HCT116 (cell line): Measurements from ENCODE around the gene PRKAG2. TPM values are rescaled to one million over a fixed set of nuclear protein-coding genes. Genes with fewer than 3 reads are reported as not detected.

Experiments used
- ATAC-seq: fragments of 200-7000 bp; cut with Tn5 transposase; 2 replicates; pipeline ENCODE4 v1.9.1; 2020; ENCODE audit warnings: mild to moderate bottlenecking, moderate library complexity
- BruUV-seq: library from RNA; stranded (reverse); fragments of 400-500 nt; replicated peaks from 2 replicates; lab custom pipeline; 2021; lab: Mats Ljungman, UMichigan
- CTCF ChIA-PET: fragments of 300-600 bp; sonication (Branson Sonifier 250); formaldehyde crosslinking; loops from one replicate; lab custom pipeline; 2021; ENCODE audit warnings: antibody characterized with exemption; lab: Charles Lee
- POLR2A ChIA-PET: fragments of 300-600, 350-600 bp; sonication (Branson Sonifier 250); formaldehyde crosslinking; loops from one replicate; lab custom pipeline; 2021; ENCODE audit warnings: antibody characterized with exemption; lab: Charles Lee
- RAD21 ChIA-PET, 2 experiments: fragments of 300-600 bp; sonication (Branson Sonifier 250); formaldehyde crosslinking; loops; one replicate each; lab custom pipeline; 2023; ENCODE audit warnings: low total read pairs in 2 of 2; ENCODE audit not compliant: uncharacterized antibody in 2 of 2, unreplicated experiment in 2 of 2, low non-redundant PET in 1 of 2; lab: Charles Lee
- DNase-seq: peaks from one replicate; pipeline ENCODE4 v3.0.0-alpha.2; 2010; ENCODE audit warnings: low read depth, low spot score
- H2AFZ ChIP-seq: fragments of 200-600 bp; shearing (Covaris generic), sonication (generic); 2 replicates; pipeline ENCODE4 v1.6.1; 2017; ENCODE audit warnings: low read depth, mixed run types, mixed read lengths, antibody characterized with exemption, low read length; ENCODE audit not compliant: poor library complexity, severe bottlenecking
- H3K27ac ChIP-seq: 2 replicates; pipeline ENCODE4 v1.5.1; 2012; ENCODE audit warnings: low read depth, low read length
- H3K27me3 ChIP-seq: fragments of 200-600 bp; sonication (generic); 2 replicates; pipeline ENCODE4 v1.6.1; 2016; ENCODE audit warnings: mixed run types, low read length, mixed read lengths; ENCODE audit not compliant: insufficient read depth
- H3K36me3 ChIP-seq, 2 experiments: fragments of 200-500 bp in 1 of 2; fragments of 200-600 bp in 1 of 2; sonication (Bioruptor generic) in 1 of 2; sonication (generic) in 1 of 2; 2 replicates each; pipeline versions ENCODE4 v1.5.1 to v1.6.1; 2014 to 2016; ENCODE audit warnings: low read length in 2 of 2, inconsistent platforms in 1 of 2, mixed read lengths in 1 of 2, mixed run types in 1 of 2; ENCODE audit not compliant: insufficient read depth in 2 of 2, control insufficient read depth in 1 of 2
- H3K4me1 ChIP-seq, 2 experiments: fragments of 200-600 bp in 1 of 2; sonication (generic) in 1 of 2; 2 replicates each; pipeline versions ENCODE4 v1.5.1 to v1.6.1; 2012 to 2017; ENCODE audit warnings: low read length in 2 of 2, inconsistent platforms in 1 of 2, mild to moderate bottlenecking in 1 of 2, mixed read lengths in 1 of 2, mixed run types in 1 of 2, moderate library complexity in 1 of 2; ENCODE audit not compliant: insufficient read depth in 2 of 2, control insufficient read depth in 1 of 2
- H3K4me2 ChIP-seq: fragments of 200-600 bp; sonication (generic); 2 replicates; pipeline ENCODE4 v1.6.1; 2017; ENCODE audit warnings: mixed run types, low read length, mixed read lengths
- H3K4me3 ChIP-seq, 2 experiments: fragments of 200-600 bp in 1 of 2; sonication (generic) in 1 of 2; replicated peaks in 1 of 2; 2 replicates each; pipeline ENCODE4 v1.5.1; 2011 to 2016; ENCODE audit warnings: low read length in 2 of 2, control low read depth in 1 of 2, low read depth in 1 of 2, mild to moderate bottlenecking in 1 of 2, mixed read lengths in 1 of 2, mixed run types in 1 of 2
- H3K79me2 ChIP-seq: fragments of 200-600 bp; sonication (generic); 2 replicates; pipeline ENCODE4 v1.6.1; 2017; ENCODE audit warnings: mild to moderate bottlenecking, mixed run types, low read length, moderate library complexity, mixed read lengths; ENCODE audit not compliant: insufficient read depth
- H3K9ac ChIP-seq: fragments of 200-600 bp; sonication (generic); 2 replicates; pipeline ENCODE4 v1.6.1; 2016; ENCODE audit warnings: low read length, mixed read lengths
- H3K9me2 ChIP-seq: fragments of 200-600 bp; sonication (generic), shearing (Covaris generic); 2 replicates; pipeline ENCODE4 v1.6.1; 2017; ENCODE audit warnings: mixed run types, mild to moderate bottlenecking, moderate library complexity; ENCODE audit not compliant: insufficient read depth
- H3K9me3 ChIP-seq, 2 experiments: fragments of 200-500 bp in 1 of 2; fragments of 200-600 bp in 1 of 2; sonication (Bioruptor generic) in 1 of 2; sonication (generic) in 1 of 2; 2 replicates each; pipeline ENCODE4 v1.6.1; 2014 to 2017; ENCODE audit warnings: low read length in 2 of 2, mixed read lengths in 2 of 2, inconsistent platforms in 1 of 2, low read depth in 1 of 2, mild to moderate bottlenecking in 1 of 2, mixed run types in 1 of 2, moderate library complexity in 1 of 2; ENCODE audit not compliant: control insufficient read depth in 1 of 2, insufficient read depth in 1 of 2
- H4K20me1 ChIP-seq: fragments of 200-600 bp; sonication (generic), shearing (Covaris generic); 2 replicates; pipeline ENCODE4 v1.6.1; 2017; ENCODE audit warnings: mixed run types, mild to moderate bottlenecking, moderate library complexity; ENCODE audit not compliant: insufficient read depth
- CBX3 ChIP-seq: IDR thresholded peaks from 2 replicates; pipeline ENCODE4 v1.6.1; 2012; ENCODE audit warnings: low read depth
- CTCF ChIP-seq, 3 experiments: fragments of 200-600 bp in 1 of 3; sonication (generic) in 1 of 3; IDR thresholded peaks in 2 of 3; conservative IDR thresholded peaks in 1 of 3; 2 replicates each; pipeline ENCODE4 v1.5.1; 2012 to 2017; ENCODE audit warnings: low read depth in 2 of 3, low read length in 2 of 3, antibody characterized with exemption in 1 of 3, borderline replicate concordance in 1 of 3, control low read depth in 1 of 3, mild to moderate bottlenecking in 1 of 3, mixed read lengths in 1 of 3, mixed run types in 1 of 3, moderate library complexity in 1 of 3; ENCODE audit not compliant: insufficient read depth in 1 of 3
- EZH2 ChIP-seq: fragments of 200-600 bp; sonication (generic); IDR thresholded peaks from 2 replicates; pipeline ENCODE4 v1.6.1; 2017; ENCODE audit warnings: antibody characterized with exemption, mixed run types
- EZH2phosphoT487 ChIP-seq: fragments of 200-600 bp; IDR thresholded peaks from 2 replicates; pipeline ENCODE4 v1.6.1; 2018; ENCODE audit warnings: antibody characterized with exemption, borderline replicate concordance
- FOSL1 ChIP-seq: IDR thresholded peaks from 2 replicates; pipeline ENCODE4 v1.6.1; 2012; ENCODE audit warnings: low read depth
- JUND ChIP-seq: IDR thresholded peaks from 2 replicates; pipeline ENCODE4 v1.6.1; 2012
- MAX ChIP-seq: IDR thresholded peaks from 2 replicates; pipeline ENCODE4 v1.6.1; 2012
- POLR2A ChIP-seq: IDR thresholded peaks from 2 replicates; pipeline ENCODE4 v1.7.0; 2011; ENCODE audit warnings: borderline replicate concordance; ENCODE audit not compliant: insufficient read depth, insufficient read length; ENCODE audit errors: extremely low read depth
- RAD21 ChIP-seq: IDR thresholded peaks from 2 replicates; pipeline ENCODE4 v1.6.1; 2012; ENCODE audit warnings: low read depth, mild to moderate bottlenecking
- SIN3A ChIP-seq: IDR thresholded peaks from 2 replicates; pipeline ENCODE4 v1.6.1; 2012; ENCODE audit warnings: low read depth
- SP1 ChIP-seq: IDR thresholded peaks from 2 replicates; pipeline ENCODE4 v1.6.1; 2012; ENCODE audit warnings: low read depth
- SRF ChIP-seq: IDR thresholded peaks from 2 replicates; pipeline ENCODE4 v1.6.1; 2012; ENCODE audit warnings: low read depth
- TCF7L2 ChIP-seq: IDR thresholded peaks from 2 replicates; pipeline ENCODE4 v1.7.0; 2011; ENCODE audit warnings: borderline replicate concordance, inconsistent platforms; ENCODE audit not compliant: insufficient read depth, insufficient read length; ENCODE audit errors: extremely low read depth
- YY1 ChIP-seq: IDR thresholded peaks from 2 replicates; pipeline ENCODE4 v1.6.1; 2011; ENCODE audit warnings: low read length, low read depth, moderate library complexity, mild to moderate bottlenecking; ENCODE audit not compliant: insufficient replicate concordance; ENCODE audit errors: extremely low read depth
- ZNF274 ChIP-seq: fragments of 200-500 bp; sonication (Bioruptor generic); IDR thresholded peaks from 2 replicates; pipeline ENCODE4 v1.6.1; 2014; ENCODE audit warnings: mild to moderate bottlenecking, low read depth, low read length, inconsistent platforms
- intact Hi-C: fragments of 100-400 bp; cut with micrococcal nuclease; formaldehyde crosslinking; loops from 2 replicates; pipeline ENCODE4 v1.10.0; 2022
- total RNA-seq: library from RNA; stranded (reverse); gene quantifications from one replicate; pipeline ENCODE4 v1.2.1, GENCODE V29; 2021; ENCODE audit not compliant: unreplicated experiment
- TF ChIP-seq, protein P1 (sequence below): IDR thresholded peaks from 2 replicates; pipeline ENCODE4 v1.6.1; 2012
- TF ChIP-seq, protein P2 (sequence below): IDR thresholded peaks from 2 replicates; pipeline ENCODE4 v1.6.1; 2012; ENCODE audit warnings: low read depth

PRKAG2 gene
- total RNA-seq, 1 experiment from 2014 or later: 23.6 TPM

- TF ChIP-seq EZH2: no peak
- no peak for TF ChIP-seq RAD21
- no peak for TF ChIP-seq YY1
- no peak for TF ChIP-seq TCF7L2
- TF ChIP-seq, protein P1, sequence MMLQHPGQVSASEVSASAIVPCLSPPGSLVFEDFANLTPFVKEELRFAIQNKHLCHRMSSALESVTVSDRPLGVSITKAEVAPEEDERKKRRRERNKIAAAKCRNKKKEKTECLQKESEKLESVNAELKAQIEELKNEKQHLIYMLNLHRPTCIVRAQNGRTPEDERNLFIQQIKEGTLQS: no peak
- TF ChIP-seq MAX: no peak
- no peak for TF ChIP-seq ZNF274
- TF ChIP-seq CBX3: no peak
- TF ChIP-seq SIN3A: no peak
These were observed 26.3 kb downstream of the PRKAG2 start (continued) for GRCh38 chr7:151850491-151851124.

GRCh38 chr7:151849879-151850260 is 27.0 kb downstream of the PRKAG2 start:
- no TSS peak for BruUV-seq
- H2AFZ ChIP-seq: no peak overlapping the region
- H3K4me2 ChIP-seq: no peak overlapping the region
- H3K4me3 ChIP-seq: no peak overlapping the region
- ChIA-PET CTCF (no interaction called here), POLR2A (no interaction called here), RAD21 (no interaction called here)
- H3K9ac ChIP-seq: no peak overlapping the region
- H3K9me2 ChIP-seq: no peaks in the 10 kb centered on the region
- H3K27me3 ChIP-seq: no peaks in the 10 kb centered on the region
- H3K4me1 ChIP-seq: no peaks in the 10 kb centered on the region
- intact Hi-C loops: no loop called here
- H3K36me3 ChIP-seq: no peaks in the 10 kb centered on the region
- H3K9me3 ChIP-seq: no peaks in the 10 kb centered on the region
- no peaks in the 10 kb centered on the region for H4K20me1 ChIP-seq
- no peak overlapping the region for H3K27ac ChIP-seq
- no peaks in the 10 kb centered on the region for H3K79me2 ChIP-seq
- DNase-seq (no peak), ATAC-seq (no peak)
- TF ChIP-seq MAX (no peak), CTCF (IDR thresholded peaks at IDR 0.05 in 2 of 3, conservative IDR thresholded peaks at IDR 0.05 in 1 of 3; ENCODE audit: borderline replicate concordance in 1 of 3, insufficient read depth in 1 of 3, low read depth in 2 of 3, low read length in 2 of 3) (no peak), SIN3A (no peak), JUND (no peak), ZNF274 (no peak), SRF (no peak), RAD21 (no peak), POLR2A (no peak), SP1 (no peak), EZH2phosphoT487 (no peak), CBX3 (no peak), FOSL1 (no peak)
- TF ChIP-seq, protein P2, sequence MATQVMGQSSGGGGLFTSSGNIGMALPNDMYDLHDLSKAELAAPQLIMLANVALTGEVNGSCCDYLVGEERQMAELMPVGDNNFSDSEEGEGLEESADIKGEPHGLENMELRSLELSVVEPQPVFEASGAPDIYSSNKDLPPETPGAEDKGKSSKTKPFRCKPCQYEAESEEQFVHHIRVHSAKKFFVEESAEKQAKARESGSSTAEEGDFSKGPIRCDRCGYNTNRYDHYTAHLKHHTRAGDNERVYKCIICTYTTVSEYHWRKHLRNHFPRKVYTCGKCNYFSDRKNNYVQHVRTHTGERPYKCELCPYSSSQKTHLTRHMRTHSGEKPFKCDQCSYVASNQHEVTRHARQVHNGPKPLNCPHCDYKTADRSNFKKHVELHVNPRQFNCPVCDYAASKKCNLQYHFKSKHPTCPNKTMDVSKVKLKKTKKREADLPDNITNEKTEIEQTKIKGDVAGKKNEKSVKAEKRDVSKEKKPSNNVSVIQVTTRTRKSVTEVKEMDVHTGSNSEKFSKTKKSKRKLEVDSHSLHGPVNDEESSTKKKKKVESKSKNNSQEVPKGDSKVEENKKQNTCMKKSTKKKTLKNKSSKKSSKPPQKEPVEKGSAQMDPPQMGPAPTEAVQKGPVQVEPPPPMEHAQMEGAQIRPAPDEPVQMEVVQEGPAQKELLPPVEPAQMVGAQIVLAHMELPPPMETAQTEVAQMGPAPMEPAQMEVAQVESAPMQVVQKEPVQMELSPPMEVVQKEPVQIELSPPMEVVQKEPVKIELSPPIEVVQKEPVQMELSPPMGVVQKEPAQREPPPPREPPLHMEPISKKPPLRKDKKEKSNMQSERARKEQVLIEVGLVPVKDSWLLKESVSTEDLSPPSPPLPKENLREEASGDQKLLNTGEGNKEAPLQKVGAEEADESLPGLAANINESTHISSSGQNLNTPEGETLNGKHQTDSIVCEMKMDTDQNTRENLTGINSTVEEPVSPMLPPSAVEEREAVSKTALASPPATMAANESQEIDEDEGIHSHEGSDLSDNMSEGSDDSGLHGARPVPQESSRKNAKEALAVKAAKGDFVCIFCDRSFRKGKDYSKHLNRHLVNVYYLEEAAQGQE: no peak
